Hippocampal formation (tissue), 2 donors: ENCODE results near the gene PRDM11.

ENCODE experiments used
- DNase-seq, 2 donors: peaks; one replicate each; lab custom pipeline; 2025; lab: John Stamatoyannopoulos, UW

PRDM11 gene

GRCh38 chr11:45157247-45158209 is 11.1 kb downstream of the PRDM11 start:
- no peak for DNase-seq

GRCh38 chr11:45158210-45158731 is 11.8 kb downstream of the PRDM11 start:
- DNase-seq: no peak

GRCh38 chr11:45158891-45159605 is 12.6 kb downstream of the PRDM11 start:
- DNase-seq: no peak

GRCh38 chr11:45159781-45160365 is 13.4 kb downstream of the PRDM11 start:
- DNase-seq: no peak

GRCh38 chr11:45161252-45162063 is 15.0 kb downstream of the PRDM11 start:
- DNase-seq: peak in 1 of 2 donors; percentile 9

GRCh38 chr11:45162064-45162375 is 15.6 kb downstream of the PRDM11 start:
- no peak for DNase-seq

- no peak for DNase-seq
These were observed 16.8 kb downstream of the PRDM11 start for GRCh38 chr11:45162916-45163879.

- DNase-seq: peak; percentile 8 to 23
These were observed 17.6 kb downstream of the PRDM11 start for GRCh38 chr11:45163956-45164575.

GRCh38 chr11:45165386-45165785 is 18.9 kb downstream of the PRDM11 start:
- DNase-seq: no peak

GRCh38 chr11:45165806-45166603 is 19.6 kb downstream of the PRDM11 start:
- no peak for DNase-seq

- no peak for DNase-seq
These were observed 20.1 kb downstream of the PRDM11 start for GRCh38 chr11:45166604-45166897.

- no peak for DNase-seq
These were observed 20.8 kb downstream of the PRDM11 start for GRCh38 chr11:45167283-45167682.

GRCh38 chr11:45168366-45169130 is 22.1 kb downstream of the PRDM11 start:
- no peak for DNase-seq

- no peak for DNase-seq
These were observed 23.1 kb downstream of the PRDM11 start for GRCh38 chr11:45169310-45170072.

GRCh38 chr11:45170484-45170883 is 24.0 kb downstream of the PRDM11 start:
- no peak for DNase-seq

- DNase-seq: no peak
These were observed 25.1 kb downstream of the PRDM11 start for GRCh38 chr11:45171550-45171949.

- DNase-seq: no peak
These were observed 26.6 kb downstream of the PRDM11 start for GRCh38 chr11:45173064-45173463.
